GM23248 (cell line): ENCODE measurements around the gene ZSCAN10. TPM values are rescaled to one million over a fixed set of nuclear protein-coding genes. Genes with fewer than 3 reads are reported as not detected.
A peak's percentile ranks its signal among the peaks of the same experiment; 100 is the strongest.

Experiments
- DNase-seq: peaks from one replicate; pipeline ENCODE4 v3.0.0-alpha.2; 2015
- H2AFZ ChIP-seq: fragments of 200-600 bp; sonication (generic); 2 replicates; pipeline ENCODE4 v1.6.1; 2016; ENCODE audit warnings: antibody characterized with exemption
- H3F3A ChIP-seq: fragments of 200-600 bp; sonication (generic); 2 replicates; pipeline ENCODE4 v1.6.1; 2016; ENCODE audit warnings: mild to moderate bottlenecking, antibody characterized with exemption, mixed run types; ENCODE audit not compliant: insufficient read depth
- H3K27ac ChIP-seq: fragments of 200-600 bp; sonication (generic); 2 replicates; pipeline ENCODE4 v1.5.1; 2016; ENCODE audit warnings: mild to moderate bottlenecking
- H3K27me3 ChIP-seq: fragments of 200-600 bp; sonication (generic); replicated peaks from 2 replicates; pipeline ENCODE4 v1.6.1; 2016; ENCODE audit warnings: mild to moderate bottlenecking; ENCODE audit not compliant: insufficient read depth
- H3K36me3 ChIP-seq: fragments of 200-600 bp; sonication (generic); 2 replicates; pipeline ENCODE4 v1.6.1; 2016; ENCODE audit warnings: low read depth, mild to moderate bottlenecking
- H3K4me1 ChIP-seq: fragments of 200-600 bp; sonication (generic); 2 replicates; pipeline ENCODE4 v1.6.1; 2016; ENCODE audit warnings: mild to moderate bottlenecking; ENCODE audit not compliant: insufficient read depth
- H3K4me2 ChIP-seq: fragments of 200-600 bp; sonication (generic); one replicate; pipeline ENCODE4 v1.6.1; 2016; ENCODE audit warnings: mild to moderate bottlenecking; ENCODE audit not compliant: unreplicated experiment
- H3K4me3 ChIP-seq: fragments of 200-600 bp; sonication (generic); 2 replicates; pipeline ENCODE4 v1.5.1; 2016; ENCODE audit warnings: mild to moderate bottlenecking
- H3K79me2 ChIP-seq: fragments of 200-600 bp; sonication (generic); 2 replicates; pipeline ENCODE4 v1.6.1; 2016; ENCODE audit warnings: mild to moderate bottlenecking; ENCODE audit not compliant: insufficient read depth
- H3K9ac ChIP-seq: fragments of 200-600 bp; sonication (generic); 2 replicates; pipeline ENCODE4 v1.6.1; 2016; ENCODE audit warnings: mild to moderate bottlenecking
- H3K9me2 ChIP-seq: fragments of 200-600 bp; sonication (generic); 2 replicates; pipeline ENCODE4 v1.6.1; 2016; ENCODE audit warnings: mixed run types, mild to moderate bottlenecking, moderate library complexity; ENCODE audit not compliant: insufficient read depth
- H3K9me3 ChIP-seq: fragments of 200-600 bp; sonication (generic); one replicate; pipeline ENCODE4 v1.6.1; 2017; ENCODE audit warnings: low read depth
- H4K20me1 ChIP-seq: fragments of 200-600 bp; sonication (generic); 2 replicates; pipeline ENCODE4 v1.6.0; 2016; ENCODE audit not compliant: insufficient read depth
- EZH2 ChIP-seq: fragments of 200-600 bp; sonication (generic); IDR thresholded peaks from 2 replicates; pipeline ENCODE4 v1.6.1; 2018; ENCODE audit warnings: antibody characterized with exemption, mild to moderate bottlenecking; ENCODE audit not compliant: insufficient read depth, poor library complexity, severe bottlenecking
- EZH2phosphoT487 ChIP-seq: fragments of 200-600 bp; sonication (generic); IDR thresholded peaks from 2 replicates; pipeline ENCODE4 v1.6.1; 2018; ENCODE audit warnings: antibody characterized with exemption, moderate library complexity, mild to moderate bottlenecking, low read depth; ENCODE audit not compliant: insufficient read depth
- WGBS, 2 experiments: methylation state at CpG; one replicate each; pipeline ENCODE4 v1.1.6; 2015 to 2017; ENCODE audit warnings: low lambda C conversion rate in 2 of 2, low coverage in 1 of 2; ENCODE audit errors: missing lambda C conversion rate in 2 of 2; 5-methylcytosine and 5-hydroxymethylcytosine counted together
- in situ Hi-C: fragments of 300-500 bp; cut with MboI; formaldehyde crosslinking; loops from 2 replicates; pipeline ENCODE4 v1.15.0; 2020
- polyA plus RNA-seq: library from polyadenylated mRNA; unstranded; fragments of >200 nt; fragmentation: Nextera tagmentation; extraction: Ambion mirVana; gene quantifications from 2 replicates; pipeline ENCODE4 v1.2.1, GENCODE V29; 2016
- total RNA-seq: library from RNA; depleted of rRNA; stranded (reverse); fragments of >200 nt; shearing (Covaris generic); gene quantifications from 2 replicates; pipeline ENCODE4 v1.2.3, GENCODE V29; 2014

Gene ZSCAN10
- total and polyA plus RNA-seq, 2 experiments from 2014 or later = 0.08 TPM; not detected in 1

DNA sequence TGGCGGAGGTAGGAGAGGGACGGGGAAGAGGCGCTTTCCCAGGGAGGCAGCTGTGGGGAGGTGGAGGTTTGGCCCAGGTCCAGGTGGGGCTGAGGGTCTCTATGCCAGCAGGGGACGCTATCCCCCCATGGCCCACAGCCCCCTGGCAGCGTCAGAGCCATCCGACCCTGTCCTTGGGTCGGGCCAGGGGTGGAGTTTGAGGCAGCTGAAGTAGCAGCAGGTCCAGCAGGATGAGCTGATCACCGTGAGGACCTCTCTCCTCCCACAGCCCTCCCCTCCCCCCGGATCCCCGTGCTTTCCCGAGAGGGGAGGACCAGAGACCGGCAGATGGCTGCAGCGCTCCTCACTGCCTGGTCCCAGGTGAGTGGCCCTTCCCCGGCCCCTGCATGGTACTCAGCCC, 16.5 kb upstream of the ZSCAN10 start:
- TF ChIP-seq EZH2 = no peak
- Histone ChIP-seq H3K4me1 (0 out of 2 replicates have a peak, but pooled peaks cover 3% of the 10 kb centered on the region), H3K9me3 (no peaks in the 10 kb centered on the region), H3K9me2 (no peaks in the 10 kb centered on the region), H3K36me3 (no peaks in the 10 kb centered on the region), H3F3A (no peaks in the 10 kb centered on the region), H2AFZ (no peak overlapping the region), H3K79me2 (peaks cover 17% of the 10 kb centered on the region), H4K20me1 (no peaks in the 10 kb centered on the region), H3K4me2 (no peak overlapping the region), H3K4me3 (no peak overlapping the region), H3K9ac (no peak overlapping the region), H3K27me3 (no peaks in the 10 kb centered on the region), H3K27ac (no peak overlapping the region)
- WGBS, 2 experiments = 54 to 70% methylated on average over 13 to 14 of the region's 14 CpGs
- in situ Hi-C loops = no loop called here
- DNase-seq = no peak

GRCh38 chr16:3115003-3115402, 15.9 kb upstream of the ZSCAN10 start:
- H2AFZ ChIP-seq = no peak overlapping the region
- no peaks in the 10 kb centered on the region for H3K36me3 ChIP-seq
- 0 out of 2 replicates have a peak, but pooled peaks cover 3% of the 10 kb centered on the region for H3K4me1 ChIP-seq
- in situ Hi-C loops = no loop called here
- H3K27me3 ChIP-seq = no peaks in the 10 kb centered on the region
- TF ChIP-seq EZH2 (no peak), EZH2phosphoT487 (no peak)
- no peak for DNase-seq
- no peaks in the 10 kb centered on the region for H3K9me2 ChIP-seq
- H3K9ac ChIP-seq = no peak overlapping the region
- H4K20me1 ChIP-seq = no peaks in the 10 kb centered on the region
- no peak overlapping the region for H3K4me3 ChIP-seq
- no peaks in the 10 kb centered on the region for H3K9me3 ChIP-seq
- WGBS, 2 experiments = 95 to 97% methylated on average over 12 of the region's 12 CpGs
- peaks cover 17% of the 10 kb centered on the region for H3K79me2 ChIP-seq
- no peak overlapping the region for H3K4me2 ChIP-seq
- H3K27ac ChIP-seq = no peak overlapping the region
- H3F3A ChIP-seq = no peaks in the 10 kb centered on the region

DNA sequence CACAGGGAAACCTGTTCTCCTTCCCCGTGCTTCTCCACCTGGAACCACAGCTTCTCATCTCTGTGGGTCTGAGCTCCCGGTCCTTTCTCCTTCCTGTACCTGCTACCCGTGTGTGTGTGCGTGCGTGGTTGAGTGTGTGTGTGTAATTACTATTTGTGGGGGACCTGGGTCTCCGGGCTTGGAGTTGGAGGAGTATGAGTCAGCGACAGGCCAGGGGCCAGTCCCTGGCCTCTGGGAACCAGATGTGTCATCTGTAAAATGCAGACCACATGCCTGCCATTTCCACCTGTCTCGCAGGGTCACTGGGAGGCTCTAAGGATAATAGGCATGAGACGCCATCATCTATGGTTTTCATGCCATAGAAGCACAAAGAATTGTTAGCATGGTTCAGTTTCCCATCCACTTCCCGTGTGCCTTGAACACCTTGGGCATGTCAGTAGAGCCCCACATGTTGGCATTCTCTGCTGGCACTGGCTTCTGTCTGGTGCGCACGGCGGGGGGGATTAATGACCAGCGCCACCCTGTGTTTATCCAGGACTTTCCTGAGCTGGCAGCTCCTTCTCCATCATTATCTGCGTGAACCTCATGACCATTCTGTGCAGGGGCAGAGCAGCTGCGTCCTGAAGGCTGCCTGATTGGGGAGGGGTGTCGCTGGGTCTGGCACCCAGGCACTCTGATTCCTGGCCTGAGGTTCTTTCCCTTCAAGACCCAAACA, 14.8 kb upstream of the ZSCAN10 start:
- Histone ChIP-seq H3K9me3 (no peaks in the 10 kb centered on the region), H3K4me2 (peak overlapping the region; percentile 93), H3F3A (no peaks in the 10 kb centered on the region), H4K20me1 (no peaks in the 10 kb centered on the region), H3K4me1 (0 out of 2 replicates have a peak, but pooled peaks cover 3% of the 10 kb centered on the region), H3K79me2 (peaks cover 17% of the 10 kb centered on the region), H3K4me3 (peak overlapping the region; percentile 99), H2AFZ (no peak overlapping the region), H3K36me3 (no peaks in the 10 kb centered on the region), H3K27me3 (no peaks in the 10 kb centered on the region), H3K9ac (peak overlapping the region; percentile 84), H3K27ac (no peak overlapping the region), H3K9me2 (no peaks in the 10 kb centered on the region)
- 60 to 63% methylated on average over 17 of the region's 17 CpGs for WGBS, 2 experiments
- no peak for TF ChIP-seq EZH2phosphoT487
- no peak for TF ChIP-seq EZH2
- in situ Hi-C loops = no loop called here
- DNase-seq = peak; percentile 46

- in situ Hi-C loops = no loop called here
- WGBS, 2 experiments = 5% methylated on average over 19 of the region's 19 CpGs
- Histone ChIP-seq H4K20me1 (no peaks in the 10 kb centered on the region), H3K4me1 (0 out of 2 replicates have a peak, but pooled peaks cover 3% of the 10 kb centered on the region), H3K27ac (no peak overlapping the region), H3K36me3 (no peaks in the 10 kb centered on the region), H3K4me3 (peak overlapping the region; percentile 99), H3K9me2 (no peaks in the 10 kb centered on the region), H3K4me2 (peak overlapping the region; percentile 93), H3K9me3 (no peaks in the 10 kb centered on the region), H3K9ac (peak overlapping the region; percentile 84), H3K27me3 (no peaks in the 10 kb centered on the region), H3F3A (no peaks in the 10 kb centered on the region), H2AFZ (peak overlapping the region; percentile 98), H3K79me2 (peaks cover 17% of the 10 kb centered on the region)
- TF ChIP-seq EZH2phosphoT487 (no peak), EZH2 (no peak)
- peak; percentile 42 for DNase-seq
Observed at GRCh38 chr16:3112881-3113574, 13.9 kb upstream of the ZSCAN10 start.
